Nephron (organoid): Measurements from ENCODE around the gene UBE3B.

Experiments used
- H3K27ac Mint-ChIP-seq, 3 experiments: 2 replicates each; pipeline ENCODE4 v1.8.0; 2020; ENCODE audit warnings: mixed read lengths in 3 of 3, mild to moderate bottlenecking in 2 of 3, moderate library complexity in 1 of 3
- H3K27me3 Mint-ChIP-seq: 2 replicates; pipeline ENCODE4 v1.8.0; 2021; ENCODE audit warnings: low read depth, mild to moderate bottlenecking, moderate library complexity, mixed read lengths
- H3K36me3 Mint-ChIP-seq: 2 replicates; pipeline ENCODE4 v1.8.0; 2020; ENCODE audit warnings: low read depth, mixed read lengths
- H3K4me1 Mint-ChIP-seq: 2 replicates; pipeline ENCODE4 v1.8.0; 2020; ENCODE audit warnings: mixed read lengths
- H3K4me3 Mint-ChIP-seq, 3 experiments: 2 replicates each; pipeline ENCODE4 v1.8.0; 2020; ENCODE audit warnings: mild to moderate bottlenecking in 3 of 3, mixed read lengths in 3 of 3, moderate library complexity in 2 of 3
- H3K9me3 Mint-ChIP-seq: 2 replicates; pipeline ENCODE4 v1.8.0; 2020; ENCODE audit warnings: mixed read lengths
- TF ChIP-seq, protein P1 (sequence below), 3 experiments: fragments of 200-600 bp; sonication (generic); IDR thresholded peaks; one replicate each; pipeline ENCODE4 v1.5.0; 2021; ENCODE audit warnings: antibody characterized with exemption in 3 of 3; ENCODE audit not compliant: unreplicated experiment in 3 of 3

The UBE3B gene

DNA sequence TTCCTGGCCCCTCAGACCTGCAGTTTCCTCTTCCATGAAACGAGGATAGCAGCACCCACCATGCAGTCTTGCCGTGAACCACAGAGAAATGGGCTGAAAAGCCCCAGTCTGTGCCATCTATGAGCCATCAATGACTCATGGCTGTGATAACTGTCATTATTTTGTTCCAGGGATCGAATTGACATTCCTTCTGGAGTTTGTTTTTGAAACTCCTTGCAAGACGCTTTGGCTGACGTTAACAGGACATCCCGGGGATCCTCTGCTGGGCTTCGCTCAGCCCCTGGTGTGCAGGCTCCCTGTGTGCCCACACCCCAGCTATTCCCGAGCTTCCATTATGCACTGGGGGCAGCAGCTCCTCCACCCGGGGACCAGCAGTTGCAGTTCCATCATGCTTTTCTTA is 62.1 kb downstream of the UBE3B start:
- H3K9me3 Mint-ChIP-seq, result no peaks in the 10 kb centered on the region
- peaks cover 13% of the 10 kb centered on the region for H3K36me3 Mint-ChIP-seq
- peaks cover 8% of the 10 kb centered on the region for H3K4me1 Mint-ChIP-seq
- TF ChIP-seq, protein P1, sequence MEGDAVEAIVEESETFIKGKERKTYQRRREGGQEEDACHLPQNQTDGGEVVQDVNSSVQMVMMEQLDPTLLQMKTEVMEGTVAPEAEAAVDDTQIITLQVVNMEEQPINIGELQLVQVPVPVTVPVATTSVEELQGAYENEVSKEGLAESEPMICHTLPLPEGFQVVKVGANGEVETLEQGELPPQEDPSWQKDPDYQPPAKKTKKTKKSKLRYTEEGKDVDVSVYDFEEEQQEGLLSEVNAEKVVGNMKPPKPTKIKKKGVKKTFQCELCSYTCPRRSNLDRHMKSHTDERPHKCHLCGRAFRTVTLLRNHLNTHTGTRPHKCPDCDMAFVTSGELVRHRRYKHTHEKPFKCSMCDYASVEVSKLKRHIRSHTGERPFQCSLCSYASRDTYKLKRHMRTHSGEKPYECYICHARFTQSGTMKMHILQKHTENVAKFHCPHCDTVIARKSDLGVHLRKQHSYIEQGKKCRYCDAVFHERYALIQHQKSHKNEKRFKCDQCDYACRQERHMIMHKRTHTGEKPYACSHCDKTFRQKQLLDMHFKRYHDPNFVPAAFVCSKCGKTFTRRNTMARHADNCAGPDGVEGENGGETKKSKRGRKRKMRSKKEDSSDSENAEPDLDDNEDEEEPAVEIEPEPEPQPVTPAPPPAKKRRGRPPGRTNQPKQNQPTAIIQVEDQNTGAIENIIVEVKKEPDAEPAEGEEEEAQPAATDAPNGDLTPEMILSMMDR (IDR thresholded peaks at IDR 0.05; ENCODE audit: unreplicated experiment in 3 of 3), result no peak
- peaks cover 3% of the 10 kb centered on the region for H3K27me3 Mint-ChIP-seq
- no peak overlapping the region for H3K27ac Mint-ChIP-seq
- H3K4me3 Mint-ChIP-seq, result no peak overlapping the region

DNA sequence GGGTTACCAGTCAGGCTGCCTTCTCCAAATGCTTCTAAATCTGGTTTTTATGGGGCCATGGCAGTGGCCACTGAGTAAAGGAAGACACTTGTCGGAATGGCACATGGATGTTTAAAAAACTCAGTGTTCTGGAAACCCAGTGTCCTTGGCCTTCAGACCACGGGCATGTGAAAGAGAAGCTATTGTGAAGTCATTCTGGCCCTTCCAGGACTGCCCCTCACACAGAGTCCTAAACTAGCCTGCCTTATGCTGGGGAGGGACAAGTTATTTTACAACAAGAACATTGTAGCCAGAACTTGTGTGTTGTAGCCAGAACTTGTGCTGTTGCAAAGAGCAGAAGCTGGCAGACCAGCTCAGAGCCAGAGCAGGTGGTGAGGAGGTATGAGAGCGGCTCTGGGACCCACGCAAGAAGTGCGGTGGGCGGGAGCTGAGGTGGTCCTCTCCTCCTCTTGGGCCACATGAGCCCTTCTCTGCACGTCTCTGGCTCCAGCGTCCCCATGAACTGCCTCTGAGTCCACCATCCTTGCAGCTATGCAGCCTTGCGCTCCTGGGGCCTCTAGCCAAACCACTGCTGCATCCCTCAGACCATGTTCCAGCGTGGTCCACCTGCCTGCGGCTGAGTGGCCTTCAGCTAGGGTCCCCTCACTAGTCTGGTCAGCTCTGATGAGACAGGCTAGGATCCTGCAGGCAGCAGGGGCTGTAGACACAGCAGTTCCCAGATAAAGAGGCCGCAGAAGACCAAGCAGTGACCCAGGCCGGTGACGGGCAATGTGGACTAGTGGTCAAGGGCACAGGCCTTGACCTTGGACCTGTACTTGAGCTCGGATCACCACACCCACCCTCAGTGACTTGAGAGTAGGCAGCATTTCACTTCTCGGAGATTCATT is 63.3 kb downstream of the UBE3B start:
- peaks cover 10% of the 10 kb centered on the region for H3K36me3 Mint-ChIP-seq
- peaks cover 3% of the 10 kb centered on the region for H3K27me3 Mint-ChIP-seq
- peaks cover 8% of the 10 kb centered on the region for H3K4me1 Mint-ChIP-seq
- no peaks in the 10 kb centered on the region for H3K9me3 Mint-ChIP-seq
- H3K4me3 Mint-ChIP-seq, result no peak overlapping the region
- H3K27ac Mint-ChIP-seq, result no peak overlapping the region
- TF ChIP-seq, protein P1 (IDR thresholded peaks at IDR 0.05; ENCODE audit: unreplicated experiment in 3 of 3), result no peak

DNA sequence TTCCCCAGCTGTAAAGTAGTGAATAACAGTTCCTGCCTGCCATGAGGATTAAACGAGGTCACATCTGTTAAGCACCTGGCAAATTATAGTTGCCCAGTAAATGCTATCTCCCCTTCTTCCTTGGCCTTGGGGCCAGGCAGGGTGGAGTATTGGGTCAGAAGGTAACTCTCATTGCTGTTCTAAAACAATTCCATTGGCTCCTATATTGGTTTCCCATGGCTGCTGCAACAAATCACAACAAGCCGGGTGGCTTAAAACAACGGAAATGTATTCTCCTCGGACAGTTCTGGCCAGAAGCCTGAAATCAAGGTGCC is 63.9 kb downstream of the UBE3B start:
- H3K9me3 Mint-ChIP-seq, result no peaks in the 10 kb centered on the region
- H3K27me3 Mint-ChIP-seq, result peaks cover 3% of the 10 kb centered on the region
- peaks cover 5% of the 10 kb centered on the region for H3K4me1 Mint-ChIP-seq
- H3K27ac Mint-ChIP-seq, result no peak overlapping the region
- TF ChIP-seq, protein P1 (IDR thresholded peaks at IDR 0.05; ENCODE audit: unreplicated experiment in 3 of 3), result no peak
- H3K4me3 Mint-ChIP-seq, result no peak overlapping the region
- peaks cover 4% of the 10 kb centered on the region for H3K36me3 Mint-ChIP-seq

DNA sequence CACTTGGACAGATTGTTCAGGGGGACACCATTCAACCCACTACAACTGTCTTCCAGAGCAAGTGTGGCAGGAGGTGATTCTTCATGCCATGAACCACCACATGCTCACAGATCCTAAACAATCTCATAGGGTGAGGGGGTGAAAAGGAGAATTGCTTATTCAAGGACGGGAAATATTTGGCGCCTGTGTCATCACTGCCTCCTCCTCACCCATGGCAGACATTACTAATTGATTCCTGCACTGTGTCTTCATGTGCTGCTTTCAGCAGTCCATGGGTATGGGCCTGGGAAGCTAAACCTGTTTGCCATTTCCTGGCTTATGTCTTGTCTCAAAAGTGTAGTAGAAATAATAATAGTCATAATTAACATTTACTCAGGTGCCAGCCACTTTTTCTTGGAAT is 64.6 kb downstream of the UBE3B start:
- no peak overlapping the region for H3K27ac Mint-ChIP-seq
- no peaks in the 10 kb centered on the region for H3K36me3 Mint-ChIP-seq
- peaks cover 3% of the 10 kb centered on the region for H3K27me3 Mint-ChIP-seq
- TF ChIP-seq, protein P1 (IDR thresholded peaks at IDR 0.05; ENCODE audit: unreplicated experiment in 3 of 3), result no peak
- no peak overlapping the region for H3K4me3 Mint-ChIP-seq
- no peaks in the 10 kb centered on the region for H3K4me1 Mint-ChIP-seq
- H3K9me3 Mint-ChIP-seq, result no peaks in the 10 kb centered on the region

DNA sequence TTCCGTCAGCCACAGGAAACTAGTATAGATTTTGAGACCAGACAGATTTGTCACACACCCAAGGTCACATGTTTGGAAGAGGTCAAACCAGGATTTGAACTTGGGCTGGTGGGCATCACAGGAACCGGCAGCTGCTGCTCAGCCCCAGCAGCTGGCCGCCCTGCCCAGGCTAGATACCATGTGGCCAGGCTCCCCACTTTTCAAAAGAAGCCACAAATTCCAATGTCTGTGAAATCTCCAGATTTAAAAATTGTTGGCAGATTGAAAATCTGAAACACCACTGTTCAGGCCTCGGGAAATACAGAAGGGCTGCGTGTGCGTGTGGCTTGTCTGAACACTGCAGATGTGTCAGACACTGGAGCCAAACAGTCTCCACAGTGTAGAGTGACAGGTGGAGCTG is 65.4 kb downstream of the UBE3B start:
- H3K27me3 Mint-ChIP-seq, result peaks cover 11% of the 10 kb centered on the region
- no peak overlapping the region for H3K4me3 Mint-ChIP-seq
- no peaks in the 10 kb centered on the region for H3K4me1 Mint-ChIP-seq
- H3K36me3 Mint-ChIP-seq, result no peaks in the 10 kb centered on the region
- H3K27ac Mint-ChIP-seq, result peak overlapping the region in 1 of 3 experiments; percentile 10
- H3K9me3 Mint-ChIP-seq, result no peaks in the 10 kb centered on the region
- TF ChIP-seq, protein P1 (IDR thresholded peaks at IDR 0.05; ENCODE audit: unreplicated experiment in 3 of 3), result no peak

DNA sequence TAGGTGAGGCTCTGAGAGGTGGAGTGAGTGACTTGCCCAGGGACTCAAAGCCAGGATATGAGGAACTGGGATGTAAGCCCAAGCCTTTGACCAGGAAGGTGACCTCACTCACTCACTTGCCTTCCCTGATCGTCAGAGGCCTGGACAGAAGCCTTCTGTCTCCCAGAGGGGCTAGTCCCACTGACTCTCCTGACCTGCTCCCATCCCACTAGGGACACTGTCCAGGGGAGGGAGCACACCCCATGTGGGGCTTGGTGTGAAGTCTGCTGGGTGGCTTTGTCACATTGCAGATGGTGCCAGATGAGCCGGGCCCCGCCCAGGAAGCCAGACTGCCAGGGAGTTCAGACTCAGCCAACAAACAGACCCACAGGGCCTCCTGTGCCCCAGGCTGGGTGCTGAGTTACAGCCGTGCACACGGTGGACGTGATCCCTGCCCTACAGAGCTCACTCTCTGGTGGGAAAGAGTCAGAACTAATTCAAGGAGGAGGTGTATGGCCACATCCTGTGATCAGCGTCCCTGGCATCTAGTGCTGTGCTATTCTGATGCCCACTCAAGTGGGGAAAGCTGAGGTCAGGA is 67.6 kb downstream of the UBE3B start:
- Mint-ChIP-seq H3K4me1 (peaks cover 6% of the 10 kb centered on the region), H3K9me3 (no peaks in the 10 kb centered on the region), H3K27ac (no peak overlapping the region), H3K27me3 (peaks cover 32% of the 10 kb centered on the region), H3K4me3 (no peak overlapping the region), H3K36me3 (no peaks in the 10 kb centered on the region)
- TF ChIP-seq, protein P1 (IDR thresholded peaks at IDR 0.05; ENCODE audit: unreplicated experiment in 3 of 3), result no peak
